ENCODE measurements around the gene KCNK15.

The KCNK15 gene

GRCh38 chr20:44716309-44717106 is 29.2 kb upstream of the KCNK15 start:
- Histone ChIP-seq H3K4me3 (ENCODE audit: low read depth in 1 of 2, low read length in 2 of 2) (no peak overlapping the region), H3K4me1 (ENCODE audit: control insufficient read depth in 1 of 2, insufficient read depth in 2 of 2, low read length in 2 of 2) (peaks cover 0 to 15% of the 10 kb centered on the region in 2 donors), H3K27ac (ENCODE audit: low read length) (no peak overlapping the region), H3K36me3 (ENCODE audit: control insufficient read depth in 1 of 2, insufficient read depth in 2 of 2, low read length in 2 of 2) (no peaks in the 10 kb centered on the region), H3K9me3 (ENCODE audit: control insufficient read depth in 1 of 2, low read length in 2 of 2) (no peaks in the 10 kb centered on the region), H3K27me3 (ENCODE audit: low read depth, low read length) (no peaks in the 10 kb centered on the region)

- Histone ChIP-seq H3K9me3 (ENCODE audit: control insufficient read depth in 1 of 2, low read length in 2 of 2) (no peaks in the 10 kb centered on the region), H3K36me3 (ENCODE audit: control insufficient read depth in 1 of 2, insufficient read depth in 2 of 2, low read length in 2 of 2) (no peaks in the 10 kb centered on the region), H3K27me3 (ENCODE audit: low read depth, low read length) (no peaks in the 10 kb centered on the region), H3K4me3 (ENCODE audit: low read depth in 1 of 2, low read length in 2 of 2) (no peak overlapping the region), H3K4me1 (ENCODE audit: control insufficient read depth in 1 of 2, insufficient read depth in 2 of 2, low read length in 2 of 2) (peaks cover 0 to 15% of the 10 kb centered on the region in 2 donors), H3K27ac (ENCODE audit: low read length) (no peak overlapping the region)
Measured at GRCh38 chr20:44717986-44718385, 27.7 kb upstream of the KCNK15 start.

- Histone ChIP-seq H3K4me3 (ENCODE audit: low read depth in 1 of 2, low read length in 2 of 2) (no peak overlapping the region), H3K36me3 (ENCODE audit: control insufficient read depth in 1 of 2, insufficient read depth in 2 of 2, low read length in 2 of 2) (no peaks in the 10 kb centered on the region), H3K27me3 (ENCODE audit: low read depth, low read length) (no peaks in the 10 kb centered on the region), H3K27ac (ENCODE audit: low read length) (no peak overlapping the region), H3K9me3 (ENCODE audit: control insufficient read depth in 1 of 2, low read length in 2 of 2) (no peaks in the 10 kb centered on the region), H3K4me1 (ENCODE audit: control insufficient read depth in 1 of 2, insufficient read depth in 2 of 2, low read length in 2 of 2) (peaks cover 0 to 7% of the 10 kb centered on the region in 2 donors)
Measured at GRCh38 chr20:44719841-44720240, 25.8 kb upstream of the KCNK15 start.

- no peaks in the 10 kb centered on the region for H3K4me1 ChIP-seq (ENCODE audit: control insufficient read depth in 1 of 2, insufficient read depth in 2 of 2, low read length in 2 of 2)
- no peak overlapping the region for H3K27ac ChIP-seq (ENCODE audit: low read length)
- H3K36me3 ChIP-seq (ENCODE audit: control insufficient read depth in 1 of 2, insufficient read depth in 2 of 2, low read length in 2 of 2) = no peaks in the 10 kb centered on the region
- no peaks in the 10 kb centered on the region for H3K9me3 ChIP-seq (ENCODE audit: control insufficient read depth in 1 of 2, low read length in 2 of 2)
- no peak overlapping the region for H3K4me3 ChIP-seq (ENCODE audit: low read depth in 1 of 2, low read length in 2 of 2)
- no peaks in the 10 kb centered on the region for H3K27me3 ChIP-seq (ENCODE audit: low read depth, low read length)
Measured at GRCh38 chr20:44720621-44720996, 25.1 kb upstream of the KCNK15 start.

- Histone ChIP-seq H3K9me3 (ENCODE audit: control insufficient read depth in 1 of 2, low read length in 2 of 2) (no peaks in the 10 kb centered on the region), H3K4me3 (ENCODE audit: low read depth in 1 of 2, low read length in 2 of 2) (no peak overlapping the region), H3K27me3 (ENCODE audit: low read depth, low read length) (no peaks in the 10 kb centered on the region), H3K4me1 (ENCODE audit: control insufficient read depth in 1 of 2, insufficient read depth in 2 of 2, low read length in 2 of 2) (no peaks in the 10 kb centered on the region), H3K36me3 (ENCODE audit: control insufficient read depth in 1 of 2, insufficient read depth in 2 of 2, low read length in 2 of 2) (no peaks in the 10 kb centered on the region), H3K27ac (ENCODE audit: low read length) (no peak overlapping the region)
Measured at GRCh38 chr20:44720997-44721784, 24.5 kb upstream of the KCNK15 start.

- no peak overlapping the region for H3K27ac ChIP-seq (ENCODE audit: low read length)
- no peaks in the 10 kb centered on the region for H3K9me3 ChIP-seq (ENCODE audit: control insufficient read depth in 1 of 2, low read length in 2 of 2)
Measured at GRCh38 chr20:44721785-44722054, 23.9 kb upstream of the KCNK15 start.

GRCh38 chr20:44722990-44723389 is 22.7 kb upstream of the KCNK15 start:
- Histone ChIP-seq H3K9me3 (ENCODE audit: control insufficient read depth in 1 of 2, low read length in 2 of 2) (no peaks in the 10 kb centered on the region), H3K36me3 (ENCODE audit: control insufficient read depth in 1 of 2, insufficient read depth in 2 of 2, low read length in 2 of 2) (no peaks in the 10 kb centered on the region), H3K27ac (ENCODE audit: low read length) (no peak overlapping the region), H3K4me1 (ENCODE audit: control insufficient read depth in 1 of 2, insufficient read depth in 2 of 2, low read length in 2 of 2) (no peaks in the 10 kb centered on the region), H3K4me3 (ENCODE audit: low read depth in 1 of 2, low read length in 2 of 2) (no peak overlapping the region), H3K27me3 (ENCODE audit: low read depth, low read length) (no peaks in the 10 kb centered on the region)

More at GRCh38 chr20:44721785-44722054, 23.9 kb upstream of the KCNK15 start:
- Histone ChIP-seq H3K4me3 (ENCODE audit: low read depth in 1 of 2, low read length in 2 of 2) (no peak overlapping the region), H3K27me3 (ENCODE audit: low read depth, low read length) (no peaks in the 10 kb centered on the region), H3K4me1 (ENCODE audit: control insufficient read depth in 1 of 2, insufficient read depth in 2 of 2, low read length in 2 of 2) (no peaks in the 10 kb centered on the region), H3K36me3 (ENCODE audit: control insufficient read depth in 1 of 2, insufficient read depth in 2 of 2, low read length in 2 of 2) (no peaks in the 10 kb centered on the region)

- no peaks in the 10 kb centered on the region for H3K9me3 ChIP-seq (ENCODE audit: control insufficient read depth in 1 of 2, low read length in 2 of 2)
- no peaks in the 10 kb centered on the region for H3K4me1 ChIP-seq (ENCODE audit: control insufficient read depth in 1 of 2, insufficient read depth in 2 of 2, low read length in 2 of 2)
- no peaks in the 10 kb centered on the region for H3K36me3 ChIP-seq (ENCODE audit: control insufficient read depth in 1 of 2, insufficient read depth in 2 of 2, low read length in 2 of 2)
- no peak overlapping the region for H3K4me3 ChIP-seq (ENCODE audit: low read depth in 1 of 2, low read length in 2 of 2)
- H3K27ac ChIP-seq (ENCODE audit: low read length) = no peak overlapping the region
- no peaks in the 10 kb centered on the region for H3K27me3 ChIP-seq (ENCODE audit: low read depth, low read length)
Measured at GRCh38 chr20:44723391-44723790, 22.3 kb upstream of the KCNK15 start.

- H3K27me3 ChIP-seq (ENCODE audit: low read depth, low read length) = no peaks in the 10 kb centered on the region
- no peaks in the 10 kb centered on the region for H3K36me3 ChIP-seq (ENCODE audit: control insufficient read depth in 1 of 2, insufficient read depth in 2 of 2, low read length in 2 of 2)
Measured at GRCh38 chr20:44723798-44724362, 21.8 kb upstream of the KCNK15 start.

GRCh38 chr20:44724423-44725091 is 21.1 kb upstream of the KCNK15 start:
- no peak overlapping the region for H3K27ac ChIP-seq (ENCODE audit: low read length)
- no peaks in the 10 kb centered on the region for H3K36me3 ChIP-seq (ENCODE audit: control insufficient read depth in 1 of 2, insufficient read depth in 2 of 2, low read length in 2 of 2)
- H3K9me3 ChIP-seq (ENCODE audit: control insufficient read depth in 1 of 2, low read length in 2 of 2) = no peaks in the 10 kb centered on the region
- no peaks in the 10 kb centered on the region for H3K27me3 ChIP-seq (ENCODE audit: low read depth, low read length)
- peaks cover 0 to 4% of the 10 kb centered on the region in 2 donors for H3K4me1 ChIP-seq (ENCODE audit: control insufficient read depth in 1 of 2, insufficient read depth in 2 of 2, low read length in 2 of 2)
- H3K4me3 ChIP-seq (ENCODE audit: low read depth in 1 of 2, low read length in 2 of 2) = no peak overlapping the region

More at GRCh38 chr20:44723798-44724362, 21.8 kb upstream of the KCNK15 start:
- no peak overlapping the region for H3K27ac ChIP-seq (ENCODE audit: low read length)
- H3K4me3 ChIP-seq (ENCODE audit: low read depth in 1 of 2, low read length in 2 of 2) = no peak overlapping the region
- H3K9me3 ChIP-seq (ENCODE audit: control insufficient read depth in 1 of 2, low read length in 2 of 2) = no peaks in the 10 kb centered on the region
- peaks cover 0 to 2% of the 10 kb centered on the region in 2 donors for H3K4me1 ChIP-seq (ENCODE audit: control insufficient read depth in 1 of 2, insufficient read depth in 2 of 2, low read length in 2 of 2)

GRCh38 chr20:44725837-44726236 is 19.8 kb upstream of the KCNK15 start:
- peaks cover 0 to 4% of the 10 kb centered on the region in 2 donors for H3K4me1 ChIP-seq (ENCODE audit: control insufficient read depth in 1 of 2, insufficient read depth in 2 of 2, low read length in 2 of 2)
- no peaks in the 10 kb centered on the region for H3K27me3 ChIP-seq (ENCODE audit: low read depth, low read length)
- H3K27ac ChIP-seq (ENCODE audit: low read length) = no peak overlapping the region
- no peaks in the 10 kb centered on the region for H3K9me3 ChIP-seq (ENCODE audit: control insufficient read depth in 1 of 2, low read length in 2 of 2)
- H3K36me3 ChIP-seq (ENCODE audit: control insufficient read depth in 1 of 2, insufficient read depth in 2 of 2, low read length in 2 of 2) = no peaks in the 10 kb centered on the region
- H3K4me3 ChIP-seq (ENCODE audit: low read depth in 1 of 2, low read length in 2 of 2) = no peak overlapping the region

Data from muscle layer of duodenum (tissue), 2 donors.